Measurements from ENCODE around the gene LRRC27. TPM values are rescaled to one million over a fixed set of nuclear protein-coding genes. Genes with fewer than 3 reads are reported as not detected.

LRRC27 gene
- total and polyA plus RNA-seq, 10 donors: 6.1 to 29.9 (median 16.6) TPM

DNA sequence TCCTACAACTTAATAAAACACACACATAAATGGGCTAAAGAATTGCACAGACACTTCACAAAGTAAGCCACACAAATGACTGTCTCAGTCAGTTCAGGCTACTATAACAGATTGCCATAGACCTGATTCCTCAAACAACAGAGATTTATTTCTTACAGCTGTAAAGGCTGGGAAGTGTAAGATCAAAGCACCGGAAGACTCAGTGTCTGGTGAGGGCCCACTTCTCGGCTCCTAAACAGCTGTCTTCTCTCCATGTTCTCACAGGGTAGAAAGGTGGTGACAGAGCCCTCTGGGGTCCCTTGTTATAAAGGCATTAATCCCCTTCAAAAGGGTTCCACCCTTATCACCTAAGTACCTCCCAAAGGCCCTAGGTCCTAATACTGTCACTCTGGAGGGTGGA, 42.6 kb upstream of the LRRC27 start:
- H3K4me1 ChIP-seq: no peaks in the 10 kb centered on the region
- TF ChIP-seq, protein P1, sequence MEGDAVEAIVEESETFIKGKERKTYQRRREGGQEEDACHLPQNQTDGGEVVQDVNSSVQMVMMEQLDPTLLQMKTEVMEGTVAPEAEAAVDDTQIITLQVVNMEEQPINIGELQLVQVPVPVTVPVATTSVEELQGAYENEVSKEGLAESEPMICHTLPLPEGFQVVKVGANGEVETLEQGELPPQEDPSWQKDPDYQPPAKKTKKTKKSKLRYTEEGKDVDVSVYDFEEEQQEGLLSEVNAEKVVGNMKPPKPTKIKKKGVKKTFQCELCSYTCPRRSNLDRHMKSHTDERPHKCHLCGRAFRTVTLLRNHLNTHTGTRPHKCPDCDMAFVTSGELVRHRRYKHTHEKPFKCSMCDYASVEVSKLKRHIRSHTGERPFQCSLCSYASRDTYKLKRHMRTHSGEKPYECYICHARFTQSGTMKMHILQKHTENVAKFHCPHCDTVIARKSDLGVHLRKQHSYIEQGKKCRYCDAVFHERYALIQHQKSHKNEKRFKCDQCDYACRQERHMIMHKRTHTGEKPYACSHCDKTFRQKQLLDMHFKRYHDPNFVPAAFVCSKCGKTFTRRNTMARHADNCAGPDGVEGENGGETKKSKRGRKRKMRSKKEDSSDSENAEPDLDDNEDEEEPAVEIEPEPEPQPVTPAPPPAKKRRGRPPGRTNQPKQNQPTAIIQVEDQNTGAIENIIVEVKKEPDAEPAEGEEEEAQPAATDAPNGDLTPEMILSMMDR (IDR thresholded peaks at IDR 0.05 in 8 of 11, conservative IDR thresholded peaks at IDR 0.05 in 3 of 11): no peak
- TF ChIP-seq POLR2A (IDR thresholded peaks at IDR 0.05) (no peak), POLR2AphosphoS5 (IDR thresholded peaks at IDR 0.05) (no peak)
- WGBS, 5 donors: 77 to 93% (median 88%) methylated on average over 2 of the region's 2 CpGs

DNA sequence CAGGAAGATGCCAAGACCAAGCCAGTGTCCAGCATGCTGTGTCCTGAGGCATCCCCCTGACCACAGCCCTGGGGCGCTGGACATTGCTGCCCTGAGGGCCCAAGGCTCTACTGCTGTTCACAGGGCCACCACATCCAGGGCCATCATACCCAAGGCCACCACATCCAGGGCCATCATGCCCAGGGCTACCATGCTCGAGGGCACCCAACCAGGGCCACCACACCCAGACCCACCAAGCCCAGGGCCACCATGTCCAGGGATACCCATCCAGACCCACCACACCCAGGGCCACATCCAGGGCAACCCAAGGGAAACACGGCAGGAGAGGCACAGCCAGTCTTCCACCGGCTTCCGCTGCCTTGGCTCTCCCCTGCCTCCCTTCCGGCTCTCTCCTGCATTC, 41.4 kb upstream of the LRRC27 start:
- peaks cover 0 to 22% (median 0%) of the 10 kb centered on the region in 7 donors for H3K27me3 ChIP-seq (replicated peaks in 1 of 7)
- DNase-seq: peak; percentile 43
- 90 to 100% (median 91%) methylated on average over 4 to 6 of the region's 6 CpGs for WGBS, 5 donors
- no peaks in the 10 kb centered on the region for H3K36me3 ChIP-seq
- no peak overlapping the region for H3K27ac ChIP-seq
- peaks cover 0 to 17% (median 10%) of the 10 kb centered on the region in 8 donors for H3K9me3 ChIP-seq
- H3K4me1 ChIP-seq: no peaks in the 10 kb centered on the region
- H3K4me3 ChIP-seq: no peak overlapping the region
- intact Hi-C loops (cut with DNase I; ENCODE audit: low total_unique reads): no loop called here
- TF ChIP-seq POLR2A (IDR thresholded peaks at IDR 0.05) (no peak), POLR2AphosphoS5 (IDR thresholded peaks at IDR 0.05) (no peak)
- TF ChIP-seq, protein P1 (IDR thresholded peaks at IDR 0.05 in 8 of 11, conservative IDR thresholded peaks at IDR 0.05 in 3 of 11): no peak

More for the DNA sequence above, 42.6 kb upstream of the LRRC27 start:
- Histone ChIP-seq H3K27ac (no peak overlapping the region), H3K27me3 (replicated peaks in 1 of 7) (peaks cover 0 to 14% (median 0%) of the 10 kb centered on the region in 7 donors), H3K9me3 (peaks cover 0 to 17% (median 10%) of the 10 kb centered on the region in 8 donors), H3K4me3 (no peak overlapping the region), H3K36me3 (no peaks in the 10 kb centered on the region)
- no peak for DNase-seq
- intact Hi-C loops (cut with DNase I; ENCODE audit: low total_unique reads): no loop called here

DNA sequence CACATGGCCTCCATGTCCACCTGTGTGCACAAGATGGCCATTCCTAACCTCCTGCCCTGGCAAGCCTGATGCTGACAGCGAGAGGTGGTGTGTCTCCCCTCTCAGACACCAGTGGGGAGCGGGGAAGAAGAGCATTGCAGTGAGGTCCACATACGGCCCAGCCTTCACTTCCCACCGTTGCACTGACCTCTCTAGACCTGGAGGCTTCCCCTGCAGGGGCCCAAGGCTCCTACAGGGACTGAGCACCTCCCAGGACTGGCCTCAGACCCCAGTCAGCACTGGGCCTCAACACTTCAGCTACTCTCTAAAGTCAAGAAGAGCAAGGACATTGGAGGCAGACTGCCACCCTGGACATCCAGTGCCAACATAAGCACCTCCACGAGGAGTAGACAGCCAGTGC, 40.2 kb upstream of the LRRC27 start:
- peaks cover 0 to 3% (median 0%) of the 10 kb centered on the region in 6 donors for H3K4me1 ChIP-seq
- peaks cover 0 to 25% (median 0%) of the 10 kb centered on the region in 7 donors for H3K27me3 ChIP-seq (replicated peaks in 1 of 7)
- no peak overlapping the region for H3K4me3 ChIP-seq
- no peak for TF ChIP-seq POLR2AphosphoS5 (IDR thresholded peaks at IDR 0.05)
- TF ChIP-seq, protein P1 (IDR thresholded peaks at IDR 0.05 in 8 of 11, conservative IDR thresholded peaks at IDR 0.05 in 3 of 11): no peak
- TF ChIP-seq POLR2A (IDR thresholded peaks at IDR 0.05): no peak
- peak; percentile 37 for DNase-seq
- H3K9me3 ChIP-seq: peaks cover 0 to 17% (median 10%) of the 10 kb centered on the region in 8 donors
- no peaks in the 10 kb centered on the region for H3K36me3 ChIP-seq
- intact Hi-C loops (cut with DNase I; ENCODE audit: low total_unique reads): no loop called here
- WGBS, 5 donors: 80 to 94% (median 84%) methylated on average over 3 to 5 of the region's 5 CpGs
- H3K27ac ChIP-seq: no peak overlapping the region

DNA sequence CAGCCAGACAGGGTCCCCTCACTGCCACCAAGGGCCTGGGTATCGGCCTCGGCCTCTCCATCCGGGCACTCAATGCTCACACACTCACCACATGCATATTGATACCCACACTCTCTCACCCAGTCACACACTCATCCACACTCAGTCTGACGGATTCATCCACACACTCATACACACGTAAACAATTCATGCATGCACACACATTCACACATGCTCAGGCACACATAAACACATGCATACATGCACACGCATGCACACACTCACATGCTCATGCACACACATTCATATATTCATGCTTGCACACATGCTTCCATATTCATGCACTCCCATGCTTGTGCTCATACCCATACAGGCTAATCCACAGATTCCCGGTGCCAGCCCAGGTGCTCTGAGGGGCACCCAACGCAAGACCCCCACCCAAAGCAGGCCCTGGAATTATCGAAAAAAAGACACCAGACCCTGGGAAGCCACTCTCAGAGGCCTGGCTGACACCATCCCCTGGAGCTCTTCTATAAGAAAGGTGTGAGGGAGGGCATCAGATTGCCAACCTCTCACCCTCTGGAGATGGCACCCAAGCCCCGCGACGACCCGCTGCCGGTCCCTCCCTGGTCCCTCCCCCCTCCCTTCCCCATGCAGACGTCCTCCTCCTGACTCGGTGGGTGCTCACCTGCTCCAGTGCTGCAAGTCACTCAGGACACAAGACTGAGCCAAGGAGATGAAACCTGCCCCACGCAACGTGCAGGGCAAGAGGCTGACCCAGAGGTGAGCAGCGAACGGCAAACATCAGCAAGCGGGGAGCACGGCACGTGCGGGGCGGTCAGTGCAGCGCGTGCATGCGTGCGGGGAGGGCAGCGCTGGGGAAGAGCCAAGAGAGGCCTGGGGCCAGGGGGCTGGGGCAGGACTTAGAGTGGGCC, 39.4 kb upstream of the LRRC27 start:
- H3K27me3 ChIP-seq (replicated peaks in 1 of 7): peaks cover 0 to 30% (median 0%) of the 10 kb centered on the region in 7 donors
- H3K36me3 ChIP-seq: no peaks in the 10 kb centered on the region
- H3K4me3 ChIP-seq: no peak overlapping the region
- peaks cover 0 to 17% (median 10%) of the 10 kb centered on the region in 8 donors for H3K9me3 ChIP-seq
- no peak overlapping the region for H3K27ac ChIP-seq
- H3K4me1 ChIP-seq: peaks cover 0 to 10% (median under 1%) of the 10 kb centered on the region in 6 donors
- WGBS, 5 donors: 86 to 93% (median 92%) methylated on average over 30 of the region's 30 CpGs
- intact Hi-C loops (cut with DNase I; ENCODE audit: low total_unique reads): no loop called here
- peak; percentile 61 for DNase-seq
- TF ChIP-seq, protein P1 (IDR thresholded peaks at IDR 0.05 in 8 of 11, conservative IDR thresholded peaks at IDR 0.05 in 3 of 11): no peak
- TF ChIP-seq POLR2AphosphoS5 (IDR thresholded peaks at IDR 0.05): no peak
- no peak for TF ChIP-seq POLR2A (IDR thresholded peaks at IDR 0.05)

Measured in spleen (tissue), 11 donors.